Adrenal gland (tissue), 12 donors: ENCODE data around the gene ATAD3B. TPM values are rescaled to one million over a fixed set of nuclear protein-coding genes. Genes with fewer than 3 reads are reported as not detected.
A peak's percentile ranks its signal among the peaks of the same experiment; 100 is the strongest.

Experiments used
- DNase-seq, 7 donors: peaks; one replicate each; pipeline ENCODE4 v3.0.0-alpha.2; 2019 to 2020
- H3K27ac ChIP-seq, 5 donors: fragments of 200-600 bp; sonication (generic) in 4 of 5; 1 replicate in 3 of 5; 2 replicates in 2 of 5; pipeline versions ENCODE4 v1.5.1 to v1.8.0; 2016 to 2020; ENCODE audit warnings: mild to moderate bottlenecking in 1 of 5
- H3K27me3 ChIP-seq: fragments of 200-600 bp; 2 replicates; pipeline ENCODE4 v1.8.0; 2021
- H3K36me3 ChIP-seq, 2 donors: fragments of 200-600 bp; replicated peaks in 1 of 2; 1 replicate in 1 of 2; 2 replicates in 1 of 2; pipeline versions ENCODE4 v1.5.1 to v1.8.0; 2018 to 2022
- H3K4me1 ChIP-seq, 2 donors: fragments of 200-600 bp; replicated peaks in 1 of 2; 1 replicate in 1 of 2; 2 replicates in 1 of 2; pipeline versions ENCODE4 v1.5.1 to v1.8.0; 2018 to 2021
- H3K4me3 ChIP-seq, 4 donors: fragments of 200-600 bp; sonication (generic) in 3 of 4; one replicate each; pipeline ENCODE4 v1.5.1; 2016 to 2018
- H3K9me3 ChIP-seq, 3 donors: fragments of 200-600 bp; sonication (generic) in 1 of 3; replicated peaks in 1 of 3; 1 replicate in 2 of 3; 2 replicates in 1 of 3; pipeline versions ENCODE4 v1.5.1 to v1.8.0; 2016 to 2021
- POLR2A ChIP-seq, 2 donors: fragments of 450-650 bp; IDR thresholded peaks; one replicate each; pipeline ENCODE4 v1.6.1; 2017; ENCODE audit warnings: antibody characterized with exemption in 2 of 2, mild to moderate bottlenecking in 2 of 2, moderate library complexity in 1 of 2
- WGBS, 4 donors: extraction: QIAGEN DNeasy Blood & Tissue Kit in 2 of 4; methylation state at CpG; one replicate each; pipeline versions ENCODE4 v1.1.5 to v1.1.7; 2013 to 2017; 5-methylcytosine and 5-hydroxymethylcytosine counted together
- intact Hi-C, 2 donors: fragments of 100-400 bp; cut with DNase I; formaldehyde crosslinking; loops; one replicate each; pipeline versions ENCODE4 v1.14.1 to v1.15.0; 2022 to 2023
- polyA plus RNA-seq, 3 donors: library from polyadenylated mRNA; stranded (reverse); fragments of 200-250 nt in 2 of 3; fragments of 350-450 nt in 1 of 3; fragmentation: Illumina TruSeq in 1 of 3; extraction: RNeasy Lipid Tissue Mini Kit (QIAGEN cat#74804) in 1 of 3; gene quantifications; one replicate each; pipeline ENCODE4 v1.2.3, GENCODE V29; 2013 to 2014
- total RNA-seq, 9 donors: library from RNA; depleted of rRNA in 4 of 9; stranded (reverse); fragments of >200 nt in 4 of 9; fragments of 120-200 nt in 1 of 9; fragmentation: NEBNext Ultra II Directional in 1 of 9; extraction: Animal tissue kit (Norgen Biotek cat#: 25700) in 1 of 9; gene quantifications; one replicate each; pipeline versions ENCODE4 v1.1.0 to v1.2.4, GENCODE V29; 2013 to 2023
- TF ChIP-seq, protein P1 (sequence below), 6 experiments: fragments of 450-650 bp in 4 of 6; fragments of 200-600 bp in 2 of 6; sonication (generic) in 1 of 6; IDR thresholded peaks; 1 replicate in 5 of 6; 2 replicates in 1 of 6; pipeline versions ENCODE4 v1.5.1 to v1.8.0; 2016 to 2021; ENCODE audit warnings: antibody characterized with exemption in 6 of 6, mild to moderate bottlenecking in 2 of 6, moderate library complexity in 1 of 6
- donor health status: healthy with polysubstance abuse.
- donor health status: Bipolar disorder and iron deficiency.
- donor health status: DM: yes; HTN: yes; CAD: no.
- donor health status: DM: no; HTN: no; CAD: no.
- donor health status: DM: no; HTN: no; CAD: no.
- donor health status: DM: yes; HTN: yes; CAD: no.

Gene ATAD3B
- total and polyA plus RNA-seq, 12 donors: 5.3 to 109 (median 13.3) TPM

DNA sequence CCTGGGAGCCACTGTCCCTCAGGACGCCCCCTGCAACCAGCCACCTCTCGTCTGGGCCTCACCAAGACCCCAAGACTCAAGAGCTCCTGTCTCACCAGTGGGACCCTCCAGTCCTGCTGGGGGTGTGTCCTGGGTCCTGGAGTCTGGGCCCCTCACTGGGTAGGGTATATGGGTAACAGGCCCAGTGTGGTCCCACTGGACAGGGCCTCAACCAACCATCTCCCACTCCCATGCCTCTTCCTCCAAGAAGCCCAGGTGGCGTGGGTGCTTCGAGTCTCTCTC, 36.8 kb upstream of the ATAD3B start:
- Histone ChIP-seq H3K4me1 (peaks cover 24 to 38% of the 10 kb centered on the region in 2 donors), H3K4me3 (no peak overlapping the region)
- whole genome bisulfite sequencing, 4 donors: 66 to 100% (median 81%) methylated on average over 2 to 4 of the region's 4 CpGs

DNA sequence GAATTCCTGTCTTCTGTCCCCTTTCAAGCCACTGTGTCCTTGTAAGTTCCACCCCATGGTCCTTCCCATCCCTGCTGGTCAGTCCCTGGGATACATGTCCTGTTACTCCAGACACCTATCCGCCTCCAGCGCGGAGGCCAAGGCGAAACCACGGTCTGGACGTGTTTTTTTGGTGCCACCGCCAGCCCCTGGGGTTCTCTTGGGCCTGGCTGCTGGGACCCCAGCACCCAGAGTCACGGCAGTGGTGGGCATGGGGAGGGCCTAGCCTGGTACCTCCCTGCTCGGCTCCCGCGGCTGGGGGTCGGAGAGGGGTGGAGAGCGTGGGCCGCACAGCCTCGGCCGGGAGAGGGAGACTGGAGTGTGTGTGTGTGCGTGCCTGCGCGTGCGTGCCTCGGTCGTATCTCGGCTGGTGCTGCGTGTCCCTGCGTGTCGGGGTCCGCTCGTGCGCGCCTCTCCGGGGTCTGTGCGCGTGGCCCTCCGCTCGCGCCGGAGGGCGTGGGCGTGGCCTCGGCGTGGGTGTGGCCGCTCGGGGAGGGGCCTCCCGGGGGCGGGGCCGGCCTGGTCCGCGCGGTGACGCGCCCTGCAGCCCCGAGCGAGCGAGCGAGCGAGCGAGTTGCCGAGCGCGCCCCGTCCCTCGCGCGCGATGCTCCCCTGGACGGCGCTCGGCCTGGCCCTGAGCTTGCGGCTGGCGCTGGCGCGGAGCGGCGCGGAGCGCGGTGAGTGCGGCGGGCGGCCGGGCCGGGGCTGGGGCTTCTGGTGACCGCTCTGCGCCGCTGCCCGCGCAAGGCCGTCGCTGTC, 36.3 kb upstream of the ATAD3B start, which contains the start of gene VWA1:
Gene VWA1, plus strand, starts transcription at position 585 of the 798 bp plus-strand sequence. Its CDS starts 59 bp downstream, at position 644.
- Histone ChIP-seq H3K36me3 (no peaks in the 10 kb centered on the region), H3K9me3 (no peaks in the 10 kb centered on the region), H3K27me3 (no peaks in the 10 kb centered on the region), H3K4me3 (peak within 1 kb of the TSS in 1 of 4 donors; percentile 65), H3K27ac (peak within 1 kb of the TSS in 2 of 5 donors; percentile 52 to 77), H3K4me1 (peaks cover 20 to 32% of the 10 kb centered on the region in 2 donors)
- TF ChIP-seq, protein P1, sequence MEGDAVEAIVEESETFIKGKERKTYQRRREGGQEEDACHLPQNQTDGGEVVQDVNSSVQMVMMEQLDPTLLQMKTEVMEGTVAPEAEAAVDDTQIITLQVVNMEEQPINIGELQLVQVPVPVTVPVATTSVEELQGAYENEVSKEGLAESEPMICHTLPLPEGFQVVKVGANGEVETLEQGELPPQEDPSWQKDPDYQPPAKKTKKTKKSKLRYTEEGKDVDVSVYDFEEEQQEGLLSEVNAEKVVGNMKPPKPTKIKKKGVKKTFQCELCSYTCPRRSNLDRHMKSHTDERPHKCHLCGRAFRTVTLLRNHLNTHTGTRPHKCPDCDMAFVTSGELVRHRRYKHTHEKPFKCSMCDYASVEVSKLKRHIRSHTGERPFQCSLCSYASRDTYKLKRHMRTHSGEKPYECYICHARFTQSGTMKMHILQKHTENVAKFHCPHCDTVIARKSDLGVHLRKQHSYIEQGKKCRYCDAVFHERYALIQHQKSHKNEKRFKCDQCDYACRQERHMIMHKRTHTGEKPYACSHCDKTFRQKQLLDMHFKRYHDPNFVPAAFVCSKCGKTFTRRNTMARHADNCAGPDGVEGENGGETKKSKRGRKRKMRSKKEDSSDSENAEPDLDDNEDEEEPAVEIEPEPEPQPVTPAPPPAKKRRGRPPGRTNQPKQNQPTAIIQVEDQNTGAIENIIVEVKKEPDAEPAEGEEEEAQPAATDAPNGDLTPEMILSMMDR (IDR thresholded peaks at IDR 0.05): no peak
- no peak for TF ChIP-seq POLR2A (IDR thresholded peaks at IDR 0.05)
- DNase-seq: peak in 5 of 7 donors; percentile 56 to 70 (median 58)
- intact Hi-C loops: no loop called here
- WGBS, 4 donors: 8 to 83% (median 17%) methylated on average over 5 to 89 of the region's 89 CpGs

More for the DNA sequence above, 36.8 kb upstream of the ATAD3B start:
- intact Hi-C loops: no loop called here
- Histone ChIP-seq H3K36me3 (no peaks in the 10 kb centered on the region), H3K9me3 (no peaks in the 10 kb centered on the region), H3K27ac (peak overlapping the region in 2 of 5 donors; percentile 52 to 77), H3K27me3 (no peaks in the 10 kb centered on the region)
- DNase-seq: no peak
- TF ChIP-seq, protein P1 (IDR thresholded peaks at IDR 0.05): no peak
- TF ChIP-seq POLR2A (IDR thresholded peaks at IDR 0.05): no peak

DNA sequence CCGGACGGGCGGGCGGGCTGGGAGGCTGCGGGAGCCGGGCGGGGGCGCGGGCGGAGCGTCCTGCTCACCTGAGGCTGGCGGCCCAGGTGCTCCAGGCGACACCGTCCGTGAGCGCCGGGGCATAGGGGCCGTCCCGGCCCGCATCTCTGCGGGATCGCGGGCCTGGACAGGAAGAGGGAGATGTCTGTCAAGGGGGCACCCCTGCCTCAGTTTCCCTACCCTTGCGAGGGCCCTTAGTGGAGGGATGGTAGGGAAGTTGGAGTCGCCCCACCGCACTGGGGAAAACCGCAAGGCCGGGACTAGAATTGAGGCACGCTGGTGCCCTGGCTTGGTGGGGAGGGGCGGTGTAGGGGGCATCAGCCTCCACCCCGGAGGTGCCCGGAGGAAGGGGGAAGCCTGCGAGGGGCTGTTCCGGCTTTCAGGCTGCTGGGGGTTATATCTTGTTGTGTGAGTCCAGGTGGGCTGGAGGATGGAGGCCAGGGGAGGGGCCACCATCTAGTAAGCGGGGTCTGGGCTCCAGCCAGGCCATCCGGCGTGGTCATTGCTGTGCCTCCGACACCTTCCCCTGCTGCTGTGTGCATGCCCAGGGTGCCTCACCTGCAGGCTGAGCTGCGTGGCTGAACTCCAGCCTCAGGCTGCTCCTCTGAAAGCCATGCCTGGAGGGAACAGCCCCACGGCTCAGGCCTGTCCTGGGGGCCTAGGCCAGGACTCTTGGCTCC, 35.5 kb upstream of the ATAD3B start:
- H3K27ac ChIP-seq: peak overlapping the region in 1 of 5 donors; percentile 77
- H3K4me1 ChIP-seq: peaks cover 16 to 29% of the 10 kb centered on the region in 2 donors
- no peaks in the 10 kb centered on the region for H3K9me3 ChIP-seq
- intact Hi-C loops: no loop called here
- DNase-seq: peak in 2 of 7 donors; percentile 21 to 28
- no peaks in the 10 kb centered on the region for H3K36me3 ChIP-seq
- WGBS, 4 donors: 23 to 37% (median 30%) methylated on average over 9 to 40 of the region's 40 CpGs
- no peaks in the 10 kb centered on the region for H3K27me3 ChIP-seq
- peak overlapping the region in 1 of 4 donors; percentile 65 for H3K4me3 ChIP-seq
- no peak for TF ChIP-seq POLR2A (IDR thresholded peaks at IDR 0.05)

DNA sequence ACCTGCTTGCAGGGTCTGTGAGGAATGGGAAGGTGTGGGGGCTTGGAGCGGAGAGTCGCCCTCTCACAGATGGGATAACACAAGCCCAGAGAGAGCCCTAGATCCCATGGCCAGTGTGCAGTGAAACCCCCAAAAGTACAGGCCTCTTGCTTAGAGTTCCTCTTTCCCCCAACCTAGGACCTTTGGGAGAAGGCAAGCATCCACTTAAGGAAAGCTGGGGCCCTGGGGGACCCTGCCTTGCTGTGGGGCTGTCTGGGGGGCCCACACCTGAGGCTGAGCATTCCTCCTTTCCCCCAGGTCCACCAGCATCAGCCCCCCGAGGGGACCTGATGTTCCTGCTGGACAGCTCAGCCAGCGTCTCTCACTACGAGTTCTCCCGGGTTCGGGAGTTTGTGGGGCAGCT, 34.9 kb upstream of the ATAD3B start:
- DNase-seq: no peak
- no peaks in the 10 kb centered on the region for H3K9me3 ChIP-seq
- H3K4me3 ChIP-seq: peak overlapping the region in 1 of 4 donors; percentile 65
- 40 to 100% (median 85%) methylated on average over 1 to 7 of the region's 7 CpGs for WGBS, 4 donors
- no peaks in the 10 kb centered on the region for H3K27me3 ChIP-seq
- no peak for TF ChIP-seq POLR2A (IDR thresholded peaks at IDR 0.05)
- TF ChIP-seq, protein P1 (IDR thresholded peaks at IDR 0.05): no peak
- intact Hi-C loops: no loop called here
- H3K4me1 ChIP-seq: peaks cover 12 to 27% of the 10 kb centered on the region in 2 donors
- H3K36me3 ChIP-seq: no peaks in the 10 kb centered on the region
- no peak overlapping the region for H3K27ac ChIP-seq
